NCI-H2171 treated with DMSO at 0.1 percent for 48 hours (cell line): ENCODE results near the gene MIDN.

Experiments
- DNase-seq: peaks from one replicate; lab custom pipeline; 2025; lab: John Stamatoyannopoulos, UW

Gene MIDN

DNA sequence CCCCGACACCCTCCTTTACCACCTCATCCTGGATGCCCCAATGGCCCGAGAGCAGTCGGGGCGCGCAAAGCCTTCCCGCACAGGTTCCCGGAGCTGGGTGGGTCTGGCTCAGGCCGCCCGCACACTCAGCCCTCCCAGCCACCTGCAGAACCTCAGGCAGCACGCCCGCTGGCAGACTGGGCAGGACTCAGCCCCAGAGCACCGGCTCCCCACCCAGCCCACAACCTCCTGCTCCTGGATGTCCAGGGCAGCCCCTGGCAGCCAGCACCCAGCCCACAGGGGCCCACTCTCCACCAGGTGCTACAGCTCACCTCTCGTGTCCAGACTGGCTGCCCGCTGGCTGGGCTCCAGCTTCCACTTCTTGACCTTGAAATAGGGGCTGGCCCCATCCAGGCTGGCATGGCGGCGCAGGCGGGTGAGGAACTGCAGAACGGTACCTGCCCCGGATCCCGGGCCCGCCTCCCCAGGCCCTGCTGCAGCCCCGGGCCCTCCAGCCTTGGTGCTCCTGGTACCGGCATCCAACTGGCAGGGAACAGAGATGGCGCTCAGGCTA, 15.2 kb upstream of the MIDN start:
- no peak for DNase-seq

DNA sequence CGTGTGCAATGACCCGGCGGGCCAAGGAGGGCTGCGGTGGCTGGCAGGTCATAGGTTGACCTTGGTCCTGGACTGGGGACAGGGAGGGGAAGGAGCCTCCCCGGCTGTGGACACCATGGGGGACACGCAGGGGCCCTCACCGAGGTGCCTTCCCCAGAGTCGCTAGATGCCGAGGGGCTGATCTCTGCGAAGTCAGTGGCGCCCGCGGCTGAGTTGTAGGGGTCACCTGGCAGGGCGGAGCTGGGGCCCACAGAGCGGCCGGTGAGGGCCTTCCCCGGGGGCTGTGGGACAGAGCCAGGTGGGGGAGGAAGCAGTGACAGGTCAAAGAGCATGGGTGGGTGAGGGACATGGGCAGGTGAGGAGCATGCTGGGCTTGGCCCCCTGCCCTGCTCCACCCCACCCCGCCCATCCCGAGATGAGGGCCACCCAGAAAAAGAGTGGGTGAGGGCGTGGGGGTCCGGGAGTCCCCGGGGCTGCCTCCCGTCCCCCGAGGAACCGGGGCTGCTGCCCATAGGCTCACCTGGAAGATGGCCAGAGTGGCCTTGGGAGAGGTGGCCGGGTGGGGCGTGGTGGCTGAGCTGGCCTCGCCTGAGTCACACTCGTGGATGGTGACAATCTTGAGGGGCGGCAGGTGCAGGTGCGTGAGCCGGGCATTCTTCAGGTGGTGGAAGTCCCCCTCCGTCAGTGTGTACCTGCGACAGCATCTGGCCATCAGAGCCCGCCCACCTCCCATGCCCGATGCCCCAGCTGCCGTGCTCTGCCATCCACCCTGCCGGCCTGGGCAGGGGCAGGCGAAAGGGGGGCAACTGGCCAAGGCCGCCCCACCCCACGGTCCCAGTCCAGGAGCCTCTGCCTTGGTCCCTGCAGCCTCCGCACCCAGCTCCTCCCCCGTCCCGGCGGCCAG, 14.1 kb upstream of the MIDN start:
- no peak for DNase-seq

DNA sequence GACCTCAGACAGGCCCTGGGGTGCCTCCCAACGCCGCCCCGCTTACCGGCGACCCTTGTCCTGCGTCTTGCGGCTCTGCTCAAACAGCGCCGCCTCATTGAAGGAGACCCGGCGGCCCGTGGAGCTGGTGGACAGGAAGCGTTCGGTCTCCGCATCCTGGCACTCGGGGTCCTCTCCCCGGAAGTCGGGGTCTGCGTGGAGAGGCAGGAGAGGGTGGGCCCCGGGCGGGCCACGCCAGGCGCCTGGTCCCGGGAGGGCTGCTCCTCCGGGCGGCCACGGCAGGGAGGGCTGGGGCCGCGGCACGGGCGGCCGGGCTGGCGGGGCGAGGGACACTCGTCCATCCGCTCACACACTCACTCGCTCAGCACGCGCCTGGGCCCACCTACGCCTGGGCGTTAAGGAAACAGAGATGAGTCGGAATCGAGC, 13.4 kb upstream of the MIDN start:
- DNase-seq, result no peak

DNA sequence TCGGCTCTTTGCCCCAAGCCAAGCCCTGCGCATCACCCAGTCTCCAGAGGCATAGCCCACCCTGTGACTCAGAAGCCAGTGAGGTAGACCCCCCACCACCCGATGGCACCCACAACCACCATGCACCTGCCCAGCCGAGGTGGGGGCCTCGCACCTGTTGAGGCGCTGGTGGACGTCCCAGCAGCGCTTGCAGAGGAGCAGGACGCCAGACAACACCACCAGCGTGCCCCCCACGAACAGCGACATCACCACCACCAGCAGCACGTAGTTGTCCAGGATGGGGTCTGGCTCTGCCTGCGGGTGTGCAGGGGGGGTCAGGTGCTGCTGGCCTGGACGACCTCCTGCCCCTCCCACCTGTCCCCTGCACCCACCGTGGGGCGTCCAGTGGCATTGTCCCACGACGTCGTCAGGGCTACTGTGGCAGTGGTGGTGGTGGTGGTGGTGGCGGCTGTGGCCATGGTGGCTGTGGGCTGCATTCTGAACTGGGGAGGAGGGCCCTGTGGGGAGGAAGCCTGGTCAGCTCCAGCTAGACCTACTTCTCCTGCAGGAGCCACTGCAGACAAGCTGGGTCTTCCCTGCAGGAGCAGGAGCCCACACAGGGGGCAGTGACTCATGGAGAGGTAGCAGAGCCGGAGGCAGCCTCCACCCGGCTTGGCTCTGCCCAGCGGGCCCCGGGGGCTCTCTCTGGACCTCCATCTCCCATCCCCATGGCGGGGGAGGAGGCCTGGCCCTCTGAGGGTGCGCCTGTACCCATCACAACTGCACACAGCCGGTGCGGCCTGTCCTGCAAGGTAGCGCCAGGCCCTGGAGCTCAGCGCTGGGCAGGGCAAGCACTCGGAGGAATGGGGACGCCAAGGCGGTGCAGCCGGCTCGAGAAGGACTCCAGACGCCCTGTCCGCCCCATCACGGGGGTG, 12.5 kb upstream of the MIDN start:
- no peak for DNase-seq

DNA sequence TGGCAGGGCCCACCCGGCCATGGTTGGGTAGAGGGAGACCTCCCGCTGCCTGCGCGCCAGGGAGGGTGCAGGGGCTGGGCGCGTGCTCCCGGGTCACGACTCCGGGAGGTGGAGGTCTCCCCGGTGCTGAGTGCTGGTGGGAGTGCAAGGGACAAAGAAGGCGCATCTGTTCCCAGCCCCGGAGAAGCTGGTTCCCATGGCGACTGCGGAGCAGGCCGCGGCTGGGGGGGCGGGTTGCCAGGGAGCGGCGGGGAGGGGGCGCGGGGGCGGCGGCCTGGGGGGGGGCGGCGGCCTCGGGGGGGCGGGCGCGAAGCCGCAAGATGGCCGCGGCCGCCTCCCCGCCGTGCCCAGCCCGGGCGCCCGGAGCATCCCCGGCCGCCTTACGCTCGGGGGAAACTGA, 11.8 kb upstream of the MIDN start:
- peak; percentile 36 for DNase-seq

DNA sequence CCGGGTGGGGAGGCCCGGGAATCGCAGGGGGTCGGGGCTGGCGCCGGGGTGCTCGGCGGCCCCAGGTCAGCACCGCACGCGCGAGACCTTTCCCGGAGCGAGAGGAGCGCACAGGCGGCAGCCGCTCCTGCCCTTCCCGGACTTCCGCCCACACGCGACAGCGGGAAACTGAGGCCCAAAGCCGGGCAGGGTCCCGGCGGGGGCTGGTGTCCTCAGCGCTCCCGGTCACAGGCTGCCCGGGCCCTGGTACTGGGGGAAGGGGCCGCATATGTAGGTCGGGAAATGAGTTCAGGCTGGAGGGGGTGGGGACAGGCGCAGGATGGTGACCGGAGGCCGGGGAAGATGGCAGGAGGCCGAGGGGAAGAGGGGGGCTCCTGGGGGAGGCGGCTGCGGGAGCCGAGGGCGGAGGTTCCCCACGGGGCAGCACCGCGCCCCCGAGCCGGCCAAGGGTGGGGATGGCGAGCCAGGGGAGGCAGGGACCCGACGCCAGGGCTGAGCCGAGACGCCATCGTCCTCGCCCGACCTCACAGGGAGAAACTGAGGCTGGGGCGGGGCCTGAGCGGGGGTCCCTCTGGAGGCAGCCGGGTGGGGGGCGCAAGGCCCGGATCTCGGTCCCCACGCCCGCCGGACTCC, 11.2 kb upstream of the MIDN start:
- no peak for DNase-seq

DNA sequence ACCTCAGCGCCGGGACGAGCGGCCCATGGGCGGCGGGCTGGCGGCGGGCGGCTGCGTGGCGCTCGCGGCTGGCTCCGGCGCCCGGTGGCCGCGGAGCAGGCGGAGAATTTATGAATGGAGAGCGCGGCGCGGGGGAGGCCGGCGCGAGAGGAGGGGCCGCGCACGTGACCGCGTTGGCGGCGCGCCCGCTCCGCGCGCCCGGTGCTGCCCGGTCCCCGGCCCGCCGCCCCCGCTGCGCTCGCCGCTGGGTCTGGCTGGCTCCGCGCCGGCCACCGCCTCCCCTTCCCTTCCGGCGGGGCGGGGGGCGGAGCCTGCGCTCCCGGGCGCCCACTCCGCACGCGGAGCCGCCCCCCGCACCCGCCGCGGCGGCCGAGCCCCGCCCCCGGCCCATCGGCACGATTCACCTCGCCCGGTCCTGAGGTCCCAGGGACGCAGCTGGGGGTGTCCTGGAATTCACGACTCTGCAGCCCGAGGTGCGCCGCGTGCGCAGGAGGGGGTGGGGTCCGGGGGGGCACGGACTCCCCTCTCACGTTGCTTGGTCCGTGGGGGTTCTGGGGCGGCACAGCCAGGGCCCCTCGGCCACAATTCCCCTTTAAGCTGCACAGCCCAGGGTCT, 10.5 kb upstream of the MIDN start, which contains the start of gene CBARP:
CBARP (minus strand) TSS at position 252 of the 615 bp plus-strand sequence. CDS start 1,905 bp downstream, outside the sequence.
- DNase-seq, result no peak

DNA sequence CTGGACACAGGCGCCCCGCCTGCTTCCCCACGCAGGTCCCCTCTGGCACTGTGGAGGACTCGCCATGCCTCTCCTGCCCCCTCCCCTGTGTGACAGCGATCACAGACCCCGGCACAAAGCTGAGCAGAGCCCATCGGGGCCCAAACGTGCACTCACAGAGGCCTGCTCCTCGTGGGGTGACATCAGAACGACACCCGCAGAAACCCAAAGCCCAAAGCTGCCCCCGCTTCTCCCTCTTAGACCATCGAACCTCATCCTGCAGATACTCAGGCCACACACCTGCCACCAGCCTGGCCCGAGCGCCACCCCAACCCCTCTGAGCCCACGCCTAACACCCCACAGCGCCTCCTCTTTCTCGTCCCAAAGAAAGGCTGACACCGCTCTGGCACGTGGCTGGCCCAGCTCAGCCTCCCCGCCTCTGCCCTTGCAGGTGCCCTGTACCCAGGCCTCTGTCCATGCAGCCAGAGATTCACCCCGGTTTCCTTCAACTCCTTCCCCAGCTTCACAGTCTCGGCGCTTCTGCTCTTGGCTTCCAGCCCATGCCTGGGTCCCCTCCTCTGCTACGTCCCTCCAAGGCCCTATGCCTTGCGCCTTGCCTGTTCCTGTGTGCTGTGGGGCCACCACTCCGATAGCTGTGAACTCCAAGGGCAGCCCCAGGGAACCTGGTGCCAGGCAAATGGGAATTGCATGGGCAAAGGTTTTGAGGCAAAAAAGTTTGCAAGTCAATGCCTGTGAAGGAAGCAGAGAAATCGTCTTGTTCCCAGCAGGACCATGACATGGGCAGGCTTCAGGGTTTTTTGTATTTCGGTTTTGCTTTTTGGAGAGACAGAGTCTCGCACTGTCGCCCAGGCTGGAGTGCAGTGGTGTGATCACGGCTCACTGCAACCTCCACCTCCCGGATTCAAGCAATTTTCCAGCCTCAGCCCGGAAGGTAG, 9.7 kb upstream of the MIDN start:
- no peak for DNase-seq

DNA sequence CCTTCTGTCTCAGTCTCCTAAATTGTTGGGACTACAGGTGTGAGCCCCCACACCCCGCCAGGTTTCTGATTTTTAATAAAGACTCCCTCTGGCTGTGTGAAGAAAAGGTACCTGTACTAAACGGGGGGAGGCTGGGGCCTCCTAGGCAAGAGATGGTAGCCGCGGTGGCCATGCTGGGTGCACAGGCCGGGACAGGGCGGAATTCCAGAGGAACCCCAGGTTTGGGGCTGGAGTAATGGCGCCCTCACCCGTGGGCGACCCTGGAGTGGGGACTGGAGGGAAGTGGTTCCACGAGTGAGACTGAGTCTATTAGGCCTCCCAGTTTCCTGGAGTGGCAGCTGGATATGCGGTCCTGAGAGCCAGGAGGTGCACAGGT, 9.0 kb upstream of the MIDN start:
- no peak for DNase-seq

DNA sequence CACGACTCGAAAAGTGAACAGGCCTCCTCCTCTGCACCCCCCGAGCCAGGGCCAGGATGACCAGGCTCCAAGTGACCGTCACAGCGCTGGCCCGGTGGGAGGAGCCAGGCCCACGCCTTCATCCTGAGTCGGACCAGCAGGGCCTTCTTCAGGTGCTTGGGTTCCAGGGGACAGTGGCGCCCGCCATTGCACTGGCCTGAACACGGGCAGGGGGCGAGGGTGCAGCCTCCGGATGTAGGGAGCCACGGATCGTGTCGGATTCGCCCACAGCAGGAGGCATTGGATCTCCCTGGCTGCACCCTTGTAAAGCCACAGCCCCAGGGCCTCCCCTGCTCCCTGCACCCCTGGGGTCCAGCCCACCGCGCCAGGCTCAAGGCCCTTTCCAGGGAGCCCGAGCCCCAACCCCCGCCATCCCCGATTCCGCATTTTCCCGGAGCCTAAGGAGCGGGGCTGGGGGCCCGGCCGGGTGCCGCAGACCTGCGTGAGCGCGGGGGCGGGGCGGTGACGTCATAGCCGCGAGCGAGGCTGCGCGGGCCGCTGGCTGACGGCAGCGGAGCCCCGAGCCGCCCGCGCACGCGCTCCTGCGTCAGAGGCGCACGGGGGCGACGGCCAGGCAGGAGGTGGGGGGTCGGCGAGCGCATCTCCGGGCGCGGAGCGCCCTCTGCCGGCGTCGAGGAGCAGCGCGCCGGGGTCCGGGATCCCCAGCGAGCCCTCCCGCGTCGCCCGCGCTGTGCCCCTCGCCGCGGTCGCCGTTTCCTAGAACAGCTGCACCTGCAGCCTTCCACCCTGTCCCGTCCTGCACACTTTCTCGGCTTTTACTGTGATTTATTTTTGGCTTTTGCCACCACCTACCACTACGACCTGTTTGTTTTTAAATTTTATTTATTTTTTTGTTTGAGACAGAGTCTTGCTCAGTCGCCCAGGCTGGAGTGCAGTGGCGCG, 8.3 kb upstream of the MIDN start:
- peak; percentile 79 for DNase-seq

DNA sequence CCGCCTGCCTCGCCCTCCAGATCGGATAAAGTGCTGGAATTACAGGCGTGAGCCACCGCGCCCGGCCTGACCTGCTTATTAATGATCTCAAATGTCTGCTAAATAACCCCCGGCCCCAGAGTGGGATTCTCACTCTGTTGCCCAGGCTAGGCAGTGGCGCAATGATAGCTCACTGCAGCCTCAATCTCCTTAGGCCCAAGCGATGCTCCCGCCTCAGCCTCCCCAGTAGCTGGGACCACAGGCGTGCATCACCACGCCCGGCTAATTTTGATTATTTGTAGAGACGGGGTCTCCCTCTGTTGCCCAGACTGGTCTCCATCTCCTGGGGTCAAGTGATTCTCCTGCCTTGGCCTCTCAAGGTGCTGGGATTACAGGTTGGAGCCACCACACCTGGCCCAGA, 7.5 kb upstream of the MIDN start:
- no peak for DNase-seq

DNA sequence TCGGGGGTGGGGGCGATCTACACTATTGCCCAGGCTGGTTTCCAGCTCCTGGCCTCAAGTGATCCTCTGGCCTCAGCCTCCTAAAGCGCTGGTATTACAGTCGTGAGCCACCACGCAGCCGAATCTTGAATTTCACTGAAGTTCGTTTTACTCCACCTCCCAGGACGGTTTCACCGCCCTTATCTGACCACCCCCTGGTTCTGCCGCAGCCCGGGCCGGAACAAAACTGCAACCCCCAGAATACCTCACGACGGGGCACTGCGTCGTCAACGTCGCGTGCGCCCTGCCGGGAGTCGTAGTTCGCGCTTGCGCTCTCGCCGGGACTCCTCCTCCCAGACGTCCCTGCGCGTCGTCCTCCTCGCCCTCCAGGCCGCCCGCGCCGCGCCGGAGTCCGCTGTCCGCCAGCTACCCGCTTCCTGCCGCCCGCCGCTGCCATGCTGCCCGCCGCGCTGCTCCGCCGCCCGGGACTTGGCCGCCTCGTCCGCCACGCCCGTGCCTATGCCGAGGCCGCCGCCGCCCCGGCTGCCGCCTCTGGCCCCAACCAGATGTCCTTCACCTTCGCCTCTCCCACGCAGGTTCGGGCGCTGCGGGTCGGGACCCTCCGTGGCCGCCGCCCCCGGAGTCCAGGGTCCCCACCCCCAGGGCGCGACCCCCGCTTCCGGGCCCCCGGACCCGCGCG, 6.8 kb upstream of the MIDN start, which contains the start of gene ATP5F1D:
ATP5F1D (plus strand) TSS at position 335 of the 679 bp plus-strand sequence; CDS start at position 435, 100 bp downstream.
- peak; percentile 88 for DNase-seq

DNA sequence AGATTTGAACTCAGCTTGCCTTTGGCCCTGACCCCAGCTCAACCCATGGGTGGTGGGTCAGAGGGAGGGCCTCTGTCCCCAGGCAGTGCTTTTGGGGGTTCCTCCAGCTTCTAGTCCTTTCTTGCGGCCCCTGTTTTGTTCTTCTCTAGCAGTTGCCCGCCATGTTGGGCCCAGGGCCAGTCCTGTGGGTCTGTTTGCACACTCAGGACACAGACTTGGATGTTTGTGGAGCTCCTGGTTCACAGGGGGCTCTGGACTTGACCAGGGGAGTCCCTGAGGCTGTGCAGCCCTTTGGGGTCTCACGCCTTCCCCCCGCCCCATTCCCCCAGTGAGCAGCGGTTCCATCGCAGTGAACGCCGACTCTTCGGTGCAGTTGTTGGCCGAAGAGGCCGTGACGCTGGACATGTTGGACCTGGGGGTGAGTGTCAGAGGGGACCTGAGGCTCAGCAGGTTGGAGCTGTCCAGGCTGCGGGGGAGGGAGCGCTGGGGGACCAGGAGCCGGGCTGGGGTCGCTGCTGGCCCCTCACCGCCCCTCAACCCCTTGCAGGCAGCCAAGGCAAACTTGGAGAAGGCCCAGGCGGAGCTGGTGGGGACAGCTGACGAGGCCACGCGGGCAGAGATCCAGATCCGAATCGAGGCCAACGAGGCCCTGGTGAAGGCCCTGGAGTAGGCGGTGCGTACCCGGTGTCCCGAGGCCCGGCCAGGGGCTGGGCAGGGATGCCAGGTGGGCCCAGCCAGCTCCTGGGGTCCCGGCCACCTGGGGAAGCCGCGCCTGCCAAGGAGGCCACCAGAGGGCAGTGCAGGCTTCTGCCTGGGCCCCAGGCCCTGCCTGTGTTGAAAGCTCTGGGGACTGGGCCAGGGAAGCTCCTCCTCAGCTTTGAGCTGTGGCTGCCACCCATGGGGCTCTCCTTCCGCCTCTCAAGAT, 4.4 kb upstream of the MIDN start:
- peak; percentile 84 for DNase-seq

DNA sequence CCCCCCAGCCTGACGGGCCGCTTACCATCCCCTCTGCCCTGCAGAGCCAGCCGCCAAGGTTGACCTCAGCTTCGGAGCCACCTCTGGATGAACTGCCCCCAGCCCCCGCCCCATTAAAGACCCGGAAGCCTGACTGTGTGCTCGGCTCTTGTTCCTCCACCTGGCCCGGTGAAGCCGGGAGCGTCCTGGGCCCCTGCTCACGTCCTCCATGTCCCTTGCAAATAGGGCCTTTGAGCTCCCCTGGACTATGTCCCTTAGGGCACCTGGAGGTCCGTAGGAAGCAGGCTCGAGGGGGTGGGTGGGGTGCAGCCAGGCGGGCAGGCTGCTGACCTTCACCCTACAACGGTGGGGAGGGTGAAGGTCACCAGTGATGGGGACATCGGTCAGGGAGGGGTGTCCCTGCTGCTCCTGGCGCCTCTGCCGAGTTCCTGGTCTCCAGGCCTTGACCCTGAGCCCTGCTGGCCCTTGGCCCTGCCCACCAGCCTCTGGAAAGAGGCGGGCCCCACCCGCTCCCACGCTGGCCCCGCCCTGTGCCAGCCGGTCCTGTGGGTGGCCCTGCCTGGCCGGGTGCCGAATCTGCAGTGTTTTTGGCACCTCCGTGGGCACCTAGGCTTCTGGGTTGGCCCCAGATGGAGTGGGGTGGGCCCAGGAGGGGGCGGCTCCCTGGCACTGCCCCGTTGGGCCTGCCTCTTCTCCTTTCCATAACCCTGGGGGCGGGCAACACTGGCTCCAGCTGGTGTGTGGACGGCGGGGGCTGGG, 3.5 kb upstream of the MIDN start:
- DNase-seq, result no peak

DNA sequence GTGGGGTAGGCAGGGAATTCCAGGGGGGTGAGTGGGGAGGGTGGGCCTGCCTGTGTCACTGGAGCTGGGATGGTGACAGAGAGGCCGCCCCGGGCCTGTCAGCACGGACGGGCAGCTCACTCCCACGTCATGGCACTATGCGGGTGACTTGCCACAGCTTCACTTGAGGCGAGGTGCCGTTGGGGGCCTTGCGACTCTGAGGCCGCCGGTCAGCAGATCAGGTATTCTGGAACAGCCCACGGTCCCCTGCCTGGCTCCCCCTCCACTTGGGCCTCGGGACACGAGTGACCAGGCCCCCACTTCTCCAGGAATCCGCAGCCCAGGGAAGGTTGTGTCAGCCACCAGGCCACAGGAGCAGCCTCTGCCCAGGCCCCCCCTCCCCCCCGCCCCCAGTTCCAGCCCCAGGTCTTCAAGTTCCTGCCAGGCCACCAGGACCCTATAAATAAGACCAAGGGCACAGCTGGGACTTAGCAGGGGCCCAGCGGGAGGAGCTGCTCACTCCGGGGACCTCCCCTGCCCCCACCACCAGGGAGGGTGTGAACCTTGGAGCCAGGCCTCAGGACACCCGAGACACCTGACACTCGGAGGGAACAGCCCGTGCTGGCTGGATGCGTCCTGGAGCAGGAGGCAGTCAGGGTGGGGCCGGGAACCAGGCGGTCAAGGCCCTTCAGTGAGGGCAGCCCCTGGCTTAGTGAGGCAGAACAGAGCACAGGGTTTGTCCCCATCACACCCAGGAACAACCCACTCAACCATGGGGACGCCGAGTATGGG, 2.7 kb upstream of the MIDN start:
- DNase-seq, result no peak
